CD4-positive, alpha-beta T cell treated with Interleukin-1 beta for 1 hour (primary cell): Measurements from ENCODE around the gene HSP90AA1.
"Not testable (repeated sequence)": the region's sequence is repeated elsewhere in the genome, so short reads cannot be mapped to it uniquely, and the experiment has no call there.

Experiments
- DNase-seq, 2 donors: peaks; one replicate each; pipeline ENCODE4 v3.0.0-alpha.2; 2020 to 2022

HSP90AA1 gene

DNA sequence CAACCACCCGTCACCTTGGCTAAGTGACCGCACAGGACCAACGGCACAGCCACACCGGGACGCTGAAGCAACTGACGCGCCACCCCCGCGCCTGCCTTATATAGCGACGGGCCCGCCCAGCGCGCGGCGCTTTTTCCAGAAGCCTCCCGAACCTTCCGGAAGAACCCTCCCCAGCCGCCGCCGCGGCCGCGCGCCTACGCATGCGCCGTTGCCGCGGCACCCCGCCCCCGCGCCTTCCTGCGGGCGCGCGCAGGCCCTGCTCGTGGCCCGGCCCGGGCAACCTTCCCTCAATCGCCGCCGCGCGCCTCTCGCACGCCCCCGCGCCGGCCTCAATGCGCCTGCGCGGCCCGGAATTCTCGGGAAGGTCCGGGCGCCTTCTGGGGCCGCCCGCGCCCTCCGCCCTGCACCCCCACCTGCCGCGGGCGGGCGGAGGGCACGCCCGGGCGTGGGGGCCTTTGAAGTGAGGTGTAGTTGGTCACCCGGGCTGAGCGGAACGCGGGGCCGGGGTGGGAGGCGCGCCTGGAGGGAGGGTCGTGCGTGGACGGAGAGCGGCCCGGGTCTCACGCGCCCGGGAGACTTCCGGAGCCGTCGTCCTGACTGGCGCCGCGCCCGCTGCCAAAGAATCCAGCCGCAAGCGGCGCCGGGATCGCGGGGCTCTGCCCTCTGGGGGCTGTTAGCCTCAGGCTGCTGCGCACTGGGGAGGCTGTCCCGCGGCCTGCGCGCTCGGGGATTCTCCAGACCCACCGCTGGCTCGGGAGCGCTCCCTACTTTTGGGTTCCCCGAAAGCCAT lies at the start of gene HSP90AA1:
Gene HSP90AA1 (minus strand): TSS at position 73 of the 790 bp plus-strand sequence. CDS start 666 bp downstream, outside the sequence.
- peak; percentile 95 to 97 for DNase-seq

DNA sequence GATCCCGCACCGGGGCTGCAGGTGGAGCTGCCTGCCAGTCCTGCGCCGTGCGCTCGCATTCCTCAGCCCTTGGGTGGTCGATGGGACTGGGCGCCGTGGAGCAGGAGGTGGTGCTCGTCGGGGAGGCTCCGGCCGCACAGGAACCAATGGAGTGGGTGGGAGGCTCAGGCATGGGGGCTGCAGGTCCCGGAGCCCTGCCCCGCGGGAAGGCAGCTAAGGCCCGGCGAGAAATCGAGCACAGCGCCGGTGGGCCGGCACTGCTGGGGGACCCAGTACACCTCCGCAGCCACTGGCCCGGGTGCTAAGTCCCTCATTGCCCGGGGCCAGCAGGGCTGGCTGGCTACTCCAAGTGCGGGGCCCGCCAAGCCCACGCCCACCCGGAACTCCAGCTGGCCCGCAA lies 48.6 kb upstream of the HSP90AA1 start:
- not testable (repeated sequence) for DNase-seq

DNA sequence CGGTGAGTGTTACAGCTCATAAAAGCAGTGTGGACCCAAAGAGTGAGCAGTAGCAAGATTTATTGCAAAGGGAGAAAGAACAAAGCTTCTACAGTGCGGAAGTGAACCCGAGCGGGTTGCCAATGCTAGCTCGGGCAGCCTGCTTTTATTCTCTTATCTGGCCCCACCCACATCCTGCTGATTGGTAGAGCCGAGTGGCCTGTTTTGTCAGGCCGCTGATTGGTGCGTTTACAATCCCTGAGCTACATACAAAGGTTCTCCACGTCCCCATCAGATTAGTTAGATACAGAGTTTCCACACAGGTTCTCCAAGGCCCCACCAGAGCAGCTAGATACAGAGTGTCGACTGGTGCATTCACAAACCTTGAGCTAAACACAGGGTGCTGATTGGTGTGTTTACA lies 47.9 kb upstream of the HSP90AA1 start:
- DNase-seq: not testable (repeated sequence)

DNA sequence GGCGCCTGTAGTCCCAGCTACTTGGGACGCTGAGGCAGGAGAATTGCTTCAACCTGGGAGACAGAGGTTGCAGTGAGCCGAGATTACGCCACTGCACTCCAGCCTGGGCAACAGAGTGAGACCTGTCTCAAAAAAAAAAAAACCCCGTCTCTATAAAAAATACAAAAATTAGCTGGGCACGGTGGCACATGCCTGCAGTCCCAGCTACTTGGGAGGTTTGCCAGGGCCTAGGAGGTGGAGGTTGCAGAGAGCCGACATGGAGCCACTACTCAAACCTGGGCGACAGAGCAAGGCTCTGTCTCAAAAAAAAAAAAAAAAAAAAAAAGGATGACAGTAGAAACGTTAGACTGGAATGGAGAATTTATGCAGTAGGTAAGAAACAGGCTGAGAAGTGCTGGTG lies 47.2 kb upstream of the HSP90AA1 start:
- not testable (repeated sequence) for DNase-seq

DNA sequence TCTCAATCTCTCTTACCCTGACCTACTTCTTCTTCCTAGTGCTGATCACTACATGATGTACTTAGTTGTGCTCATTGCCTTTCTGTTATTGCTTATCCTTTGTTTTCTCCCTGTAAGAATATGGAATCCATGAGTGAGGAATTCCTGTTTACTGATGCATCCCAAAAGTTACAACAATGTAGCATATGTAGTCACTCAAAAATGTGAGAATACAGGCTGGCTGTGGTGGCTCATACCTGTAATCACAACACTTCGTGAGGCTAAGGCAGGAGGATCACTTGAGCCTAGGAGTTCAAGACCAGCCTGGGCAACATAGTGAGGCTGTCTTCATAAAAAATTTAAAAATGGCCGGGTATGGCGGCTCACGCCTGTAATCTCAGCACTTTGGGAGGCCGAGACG lies 44.9 kb upstream of the HSP90AA1 start:
- DNase-seq: no peak

DNA sequence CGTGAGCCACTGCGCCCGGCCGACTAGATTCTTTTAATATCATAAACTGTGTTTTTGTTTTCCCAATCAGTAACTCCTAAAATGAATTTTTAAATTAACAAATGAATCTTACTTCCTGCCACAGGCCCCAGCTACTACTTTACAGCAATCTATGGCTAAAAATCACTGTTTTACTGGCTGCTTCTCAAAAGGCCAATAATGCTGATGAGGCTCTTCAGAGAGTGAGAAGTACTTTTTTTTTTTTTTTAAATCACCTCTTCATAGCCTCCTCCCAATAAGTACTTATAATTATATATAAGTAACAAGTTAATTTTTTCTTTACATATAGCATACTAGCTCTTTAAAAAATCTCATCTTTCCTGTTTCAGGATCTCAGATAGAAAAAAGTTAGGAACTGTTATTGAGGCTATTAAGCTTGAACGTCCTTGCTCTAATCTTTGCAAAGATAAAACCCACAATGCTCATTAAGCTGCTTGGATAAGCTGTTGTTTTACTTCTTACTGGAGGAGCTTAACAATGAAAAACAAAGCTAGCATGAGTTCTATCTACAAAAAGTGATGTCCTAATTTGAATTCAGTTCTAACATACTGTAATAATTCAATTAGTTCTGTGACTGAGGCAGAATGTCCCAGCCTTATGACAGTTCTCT lies 40.1 kb upstream of the HSP90AA1 start:
- no peak for DNase-seq

DNA sequence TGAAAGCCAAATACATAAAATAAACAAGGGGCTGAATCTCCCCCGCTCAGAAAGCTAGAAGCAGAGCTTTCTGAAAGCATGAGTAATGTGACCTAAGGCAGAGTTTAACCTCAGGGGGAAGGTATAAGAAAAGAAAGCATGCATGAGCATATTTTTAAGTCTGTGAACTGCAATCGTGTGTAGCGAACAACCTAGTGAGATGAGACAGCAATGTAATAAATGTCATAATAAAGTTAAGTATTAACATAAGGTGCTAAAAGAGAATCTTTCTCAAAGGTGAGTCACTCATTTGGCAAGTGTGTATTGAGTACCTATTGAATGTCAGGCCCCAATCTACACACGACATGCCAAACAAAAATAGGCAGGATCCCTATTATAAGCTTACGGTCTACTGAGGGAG lies 38.7 kb upstream of the HSP90AA1 start:
- DNase-seq: no peak

DNA sequence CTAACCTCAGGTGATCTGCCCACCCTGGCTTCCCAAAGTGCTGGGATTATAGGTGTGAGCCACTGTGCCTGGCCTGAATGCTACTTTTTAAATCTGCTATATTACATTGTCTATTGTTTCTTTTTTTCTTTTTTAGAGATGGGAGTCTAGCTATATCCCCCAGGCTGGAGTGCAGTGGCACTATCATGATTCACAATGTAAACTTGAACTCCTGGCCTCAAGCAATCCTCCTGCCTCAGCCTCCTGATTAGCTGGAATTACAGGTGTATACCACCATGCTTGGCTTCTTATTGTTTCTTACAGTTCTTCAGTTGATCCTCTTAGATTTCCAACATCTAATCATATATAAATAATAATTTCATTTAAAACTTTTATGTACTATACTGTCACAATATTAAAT lies 37.6 kb upstream of the HSP90AA1 start:
- no peak for DNase-seq

DNA sequence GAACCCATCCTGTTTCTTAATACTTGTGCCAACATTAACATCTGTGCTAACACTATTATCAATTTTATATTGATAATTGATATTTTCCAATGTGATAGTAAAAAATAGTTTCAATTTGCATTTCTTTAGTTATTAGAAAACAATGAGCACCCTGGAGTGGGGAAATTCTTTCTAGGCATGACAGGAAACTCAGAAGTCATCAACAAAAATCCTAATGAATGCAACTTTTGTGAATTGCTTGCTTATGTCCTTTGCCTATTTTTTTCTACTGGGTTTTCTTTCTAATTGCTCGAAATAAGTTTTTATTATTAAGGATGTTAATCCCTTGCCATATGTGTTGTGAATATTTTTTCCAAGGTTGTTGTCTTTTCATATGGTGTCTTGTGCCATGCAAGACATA lies 34.7 kb upstream of the HSP90AA1 start:
- no peak for DNase-seq

DNA sequence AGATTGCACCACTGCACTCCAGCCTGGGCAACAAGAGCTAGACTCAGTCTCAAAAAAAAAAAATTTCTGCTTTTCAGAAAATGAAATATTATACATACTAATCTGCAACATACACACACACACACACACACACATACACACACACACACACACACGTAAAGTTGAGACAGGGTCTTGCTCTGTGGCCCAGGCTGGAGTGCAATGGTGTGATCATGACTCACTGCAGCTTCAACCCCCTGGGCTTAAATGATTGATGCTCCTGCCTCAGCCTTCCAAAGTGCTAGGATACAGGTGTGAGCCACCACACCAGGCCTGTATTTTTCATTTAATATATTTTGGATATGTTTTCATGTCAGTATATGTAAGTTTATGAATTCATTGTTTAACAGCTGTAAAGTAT lies 34.0 kb upstream of the HSP90AA1 start:
- no peak for DNase-seq

DNA sequence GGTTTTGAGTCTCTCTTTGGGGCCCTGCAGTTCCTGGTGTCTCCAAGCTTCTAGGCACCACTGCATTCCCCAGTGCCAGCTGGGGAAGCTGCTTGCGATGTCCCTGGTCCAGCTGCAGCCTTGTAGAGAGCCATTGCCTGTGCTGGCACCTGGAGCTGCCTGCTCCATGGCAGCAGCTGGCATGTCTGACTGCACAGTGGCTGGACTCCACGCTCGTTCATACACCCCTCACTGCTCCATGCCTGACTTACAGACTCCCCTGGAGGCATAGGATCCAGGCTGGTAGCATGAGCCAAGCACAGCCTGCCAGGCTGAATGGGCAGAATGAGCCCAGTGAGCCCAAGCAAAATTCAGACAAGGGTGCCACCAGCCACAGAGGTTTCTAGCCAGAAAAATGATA lies 31.0 kb upstream of the HSP90AA1 start:
- DNase-seq: no peak

DNA sequence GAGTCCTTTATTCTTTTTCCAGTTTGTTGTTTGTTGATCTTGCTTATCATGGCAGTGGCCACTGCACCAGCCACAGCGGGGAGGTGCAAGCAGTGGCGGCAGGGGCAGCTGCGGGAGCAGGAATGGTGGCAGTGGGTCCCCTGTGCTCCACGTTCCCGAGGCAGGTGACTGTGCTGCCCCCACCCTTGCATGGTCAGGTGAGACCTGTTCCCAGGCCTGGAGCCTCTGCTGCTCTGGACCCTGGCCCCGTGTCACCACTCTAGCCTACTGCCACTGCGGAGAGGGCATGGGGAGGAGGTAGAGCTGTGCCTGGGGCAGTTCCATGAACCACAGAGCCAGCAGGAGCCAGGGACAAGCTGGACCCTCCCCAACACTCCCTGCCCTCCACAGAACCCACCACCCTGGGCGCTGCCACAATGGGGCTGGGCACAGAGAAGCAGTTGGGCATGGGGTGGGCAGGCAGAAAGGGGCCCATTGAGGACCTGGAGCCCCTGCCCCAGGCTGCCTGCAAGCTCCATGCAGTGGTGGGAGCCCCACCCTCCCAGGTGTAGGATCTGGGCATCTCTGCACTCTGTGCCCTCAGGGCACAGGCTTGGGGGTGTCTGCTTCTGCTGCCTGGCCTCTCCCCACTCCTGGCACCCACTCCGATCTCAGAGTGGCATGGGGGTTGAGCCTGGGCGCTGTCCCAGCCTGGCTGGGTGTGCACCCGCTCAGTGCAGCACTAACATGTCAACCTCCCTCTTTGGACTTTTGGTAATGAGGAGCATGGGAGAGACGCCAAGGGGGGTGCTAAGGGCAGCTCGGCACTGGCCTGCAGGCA lies 29.7 kb upstream of the HSP90AA1 start:
- no peak for DNase-seq

DNA sequence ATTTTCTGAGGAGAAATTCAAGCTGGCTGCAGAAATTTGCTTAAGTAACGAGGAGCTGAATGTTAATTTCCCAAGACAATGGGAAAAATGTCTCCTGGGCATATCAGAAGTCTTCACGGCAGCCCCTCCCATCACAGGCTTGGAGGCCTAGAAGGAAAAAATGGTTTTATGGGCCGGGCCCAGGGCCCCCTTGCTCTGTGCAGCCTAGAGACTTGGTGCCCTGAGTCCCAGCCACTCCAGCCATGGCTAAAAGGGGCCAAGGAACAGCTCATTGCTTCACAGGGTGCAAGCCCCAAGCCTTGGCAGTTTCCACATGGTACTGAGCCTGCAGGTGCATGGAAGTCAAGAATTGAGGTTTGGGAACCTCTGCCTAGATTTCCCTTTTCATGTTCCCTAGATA lies 24.3 kb upstream of the HSP90AA1 start:
- DNase-seq: no peak

DNA sequence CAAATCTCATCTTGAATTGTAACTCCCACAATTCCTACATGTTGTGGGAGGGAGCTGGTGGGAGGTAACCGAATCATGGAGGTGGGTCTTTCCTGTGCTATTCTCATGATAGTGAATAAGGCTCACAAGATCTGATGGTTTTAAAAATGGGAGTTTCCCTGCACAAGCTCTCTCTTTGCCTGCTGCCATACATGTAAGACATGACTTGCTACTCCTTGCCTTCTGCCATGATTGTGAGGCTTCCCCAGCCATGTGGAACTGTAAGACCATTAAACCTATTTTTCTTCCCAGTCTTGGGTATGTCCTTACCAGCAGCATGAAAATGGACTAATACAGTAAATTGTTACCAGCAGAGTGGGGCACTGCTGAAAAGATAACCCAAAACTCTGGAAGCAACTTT lies 22.5 kb upstream of the HSP90AA1 start:
- not testable (repeated sequence) for DNase-seq

DNA sequence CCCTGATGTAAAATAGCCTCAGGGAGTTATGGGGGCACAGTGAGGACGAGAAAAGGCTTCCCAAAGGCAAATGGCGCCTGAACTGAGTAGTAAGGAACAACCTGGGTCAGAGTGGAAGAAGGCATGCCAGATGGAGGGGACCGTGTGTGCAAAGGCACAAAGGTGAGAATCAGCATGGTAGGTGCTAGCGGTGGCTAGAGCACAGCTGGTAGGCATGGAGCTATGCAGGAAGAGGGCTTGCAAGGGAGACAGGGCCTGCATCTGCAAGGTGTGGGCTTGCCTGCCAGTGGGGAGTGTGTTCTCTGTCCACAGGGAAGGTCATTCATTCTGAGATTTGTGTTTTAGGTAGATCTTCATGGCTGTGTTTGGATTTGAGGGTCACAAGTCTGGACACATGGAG lies 18.5 kb upstream of the HSP90AA1 start:
- DNase-seq: no peak

DNA sequence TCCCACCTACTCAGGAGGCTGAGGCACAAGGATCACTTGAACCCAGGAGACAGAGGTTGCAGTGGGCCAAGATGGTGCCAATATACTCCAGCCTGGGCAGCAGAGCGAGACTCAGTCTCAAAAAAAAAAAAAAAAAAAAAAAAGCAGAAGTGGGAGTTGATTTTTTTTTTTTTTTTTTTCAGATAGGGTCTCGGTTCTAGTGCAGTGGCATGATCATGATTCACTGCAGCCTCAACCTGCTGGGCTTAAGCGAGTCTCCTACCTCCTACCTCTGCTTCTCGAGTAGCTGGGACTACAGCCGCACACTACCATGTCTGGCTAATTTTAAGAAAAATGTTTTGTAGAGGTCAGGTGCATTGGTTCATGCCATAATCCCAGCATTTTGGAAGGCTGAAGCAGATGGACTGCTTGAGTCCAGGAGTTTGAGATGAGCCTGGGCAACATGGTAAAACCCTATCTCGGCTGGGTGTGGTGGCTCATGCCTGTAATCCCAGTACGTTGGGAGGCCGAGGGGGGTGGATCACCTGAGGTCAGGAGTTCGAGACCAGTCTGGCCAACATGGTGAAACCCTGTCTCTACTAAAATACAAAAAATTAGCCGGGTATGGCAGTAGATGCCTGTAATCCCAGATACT lies 16.3 kb upstream of the HSP90AA1 start:
- DNase-seq: no peak

DNA sequence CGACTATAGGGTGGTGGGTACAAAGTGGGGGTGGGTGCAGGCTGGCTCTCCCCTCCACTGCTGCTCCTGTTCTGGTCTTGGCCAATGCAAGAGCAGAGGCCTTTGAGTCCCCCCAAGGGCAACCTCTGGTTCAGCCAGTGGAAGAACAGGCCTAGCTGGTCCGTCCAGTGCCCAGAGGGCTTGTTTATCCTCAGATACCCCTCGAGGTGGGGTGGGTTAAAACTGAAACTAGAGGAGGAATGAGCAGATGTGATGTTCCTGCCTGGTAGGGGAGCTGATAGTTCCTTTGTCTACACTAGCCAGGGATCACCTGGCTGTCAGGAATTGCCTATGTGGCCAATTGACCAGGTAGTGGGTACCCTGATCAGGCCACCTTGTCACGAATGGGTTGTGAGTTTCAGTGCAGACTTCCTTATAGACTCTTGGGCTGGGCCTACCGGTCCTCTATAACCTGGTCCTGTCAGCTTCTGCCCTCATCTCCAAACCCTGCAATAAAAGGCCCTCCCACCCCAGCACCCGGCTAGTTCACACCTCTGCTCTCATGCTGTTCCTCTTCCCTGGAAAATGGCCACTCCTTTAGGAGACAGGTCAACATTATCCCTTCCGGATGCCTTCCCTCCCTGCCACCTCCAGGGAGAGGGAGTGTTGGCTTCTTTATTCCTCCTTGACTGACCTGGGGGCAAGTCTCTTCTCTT lies 10.7 kb upstream of the HSP90AA1 start:
- no peak for DNase-seq

DNA sequence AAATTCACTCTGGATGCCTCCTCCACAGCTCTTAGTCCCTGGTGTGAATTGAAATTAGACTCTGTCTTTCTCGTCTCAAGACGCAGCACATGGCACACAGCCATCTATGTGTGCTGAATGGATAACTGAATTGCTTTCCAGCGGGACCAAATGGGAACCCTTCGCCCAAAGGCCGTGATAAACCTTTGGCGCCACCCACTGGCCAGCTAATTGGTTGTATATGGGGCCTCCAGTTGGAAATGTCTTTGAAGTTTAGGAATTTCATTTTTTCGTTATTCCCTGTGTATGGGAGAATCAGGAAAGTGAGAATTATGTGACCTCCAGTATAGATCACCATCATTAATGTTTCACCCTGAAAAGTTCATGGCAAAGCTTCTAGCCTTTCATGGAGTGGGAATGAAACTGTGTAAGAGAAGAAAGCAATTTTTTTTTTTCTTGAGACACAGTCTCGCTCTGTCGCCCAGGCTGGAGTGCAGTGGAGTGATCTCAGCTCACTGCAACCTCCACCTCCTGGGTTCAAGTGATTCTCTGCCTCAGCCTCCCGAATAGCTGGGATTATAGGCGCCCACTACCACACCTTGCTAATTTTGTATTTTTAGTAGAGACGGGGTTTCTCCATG lies 9.8 kb upstream of the HSP90AA1 start:
- DNase-seq: peak; percentile 66 to 72

DNA sequence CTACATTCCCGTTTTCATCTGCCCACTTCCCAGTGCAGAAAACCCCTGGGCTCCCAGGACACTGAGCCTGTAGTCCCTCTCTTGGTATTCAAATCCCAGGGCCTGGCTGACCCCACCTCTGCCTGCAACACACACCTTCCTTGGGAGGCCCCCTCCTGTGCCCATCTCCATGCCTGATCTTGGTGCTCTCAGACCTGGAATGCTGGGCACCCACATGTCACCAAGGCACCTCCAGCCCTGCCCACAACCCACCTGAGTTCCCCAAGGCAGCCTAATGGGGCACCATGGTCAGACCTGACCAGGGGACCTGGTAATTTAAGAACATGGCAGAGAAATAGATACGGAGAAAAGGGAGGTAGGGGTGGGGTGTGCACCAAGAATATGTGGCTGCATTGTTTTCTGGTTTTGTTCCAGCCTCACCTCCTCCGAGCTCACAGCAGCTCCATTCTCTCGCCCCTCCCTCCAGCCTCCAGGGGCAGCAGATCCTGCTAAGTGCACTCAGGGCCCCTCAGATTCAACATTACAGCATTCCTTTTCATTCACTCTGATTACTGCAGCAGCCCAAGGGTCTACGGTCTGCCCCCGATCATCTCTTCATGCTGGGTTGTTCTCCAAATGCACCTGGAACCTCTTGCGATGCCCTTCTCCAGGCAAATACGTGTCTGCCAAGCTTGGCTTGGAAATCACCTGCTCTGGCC lies 9.2 kb upstream of the HSP90AA1 start:
- no peak for DNase-seq

DNA sequence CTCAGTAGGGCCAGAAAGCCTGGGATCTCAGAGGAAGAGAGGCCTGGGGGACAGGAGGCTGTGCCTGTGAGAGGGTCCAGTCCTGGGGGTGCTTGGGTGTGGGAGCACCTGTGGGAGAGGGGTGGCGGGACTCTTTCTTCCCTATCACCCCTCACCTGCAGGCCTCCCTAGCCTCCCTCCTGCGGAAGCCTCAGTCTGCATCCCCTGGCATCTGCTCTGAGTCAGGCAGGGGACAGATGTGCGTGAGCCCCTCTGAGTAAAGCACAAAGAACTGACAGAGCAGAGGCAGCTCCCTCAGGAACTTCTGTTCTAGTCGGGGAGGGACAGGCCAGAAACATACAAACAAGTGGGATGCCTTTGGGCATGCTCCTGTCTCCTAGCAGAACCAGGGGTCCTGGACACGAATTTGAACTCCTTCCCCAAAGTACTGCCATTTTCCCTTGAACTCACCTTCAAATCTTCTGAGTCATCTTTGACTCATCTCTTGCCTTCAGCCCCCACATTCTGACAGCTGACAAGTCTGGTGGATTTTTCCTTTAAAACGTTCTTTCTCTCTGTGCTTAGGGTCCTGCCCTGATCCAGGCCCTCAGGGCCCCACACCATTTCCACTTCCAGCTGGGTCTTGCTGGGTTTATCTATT lies 8.5 kb upstream of the HSP90AA1 start:
- no peak for DNase-seq

DNA sequence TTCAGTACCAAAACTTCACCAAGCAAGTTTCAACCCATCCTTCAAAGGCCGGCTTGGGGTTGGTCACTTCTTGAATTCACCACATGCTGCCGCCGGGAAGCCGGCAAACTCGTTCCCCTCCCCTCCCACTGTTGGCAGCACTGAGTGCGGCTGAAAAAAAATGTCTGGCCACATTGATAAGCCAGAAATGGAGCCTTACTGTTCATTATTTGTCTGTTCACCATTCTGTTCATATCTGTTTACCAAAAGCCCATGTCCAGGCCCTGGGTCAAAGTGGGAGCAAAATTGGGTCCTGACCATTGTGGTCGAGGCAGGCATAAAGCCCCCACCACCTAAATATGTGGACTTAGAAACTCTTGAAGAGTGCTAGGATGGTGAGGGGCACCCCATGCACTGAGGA lies 7.3 kb upstream of the HSP90AA1 start:
- DNase-seq: no peak
